ENCODE results near the gene LCE1C.

Gene LCE1C

DNA sequence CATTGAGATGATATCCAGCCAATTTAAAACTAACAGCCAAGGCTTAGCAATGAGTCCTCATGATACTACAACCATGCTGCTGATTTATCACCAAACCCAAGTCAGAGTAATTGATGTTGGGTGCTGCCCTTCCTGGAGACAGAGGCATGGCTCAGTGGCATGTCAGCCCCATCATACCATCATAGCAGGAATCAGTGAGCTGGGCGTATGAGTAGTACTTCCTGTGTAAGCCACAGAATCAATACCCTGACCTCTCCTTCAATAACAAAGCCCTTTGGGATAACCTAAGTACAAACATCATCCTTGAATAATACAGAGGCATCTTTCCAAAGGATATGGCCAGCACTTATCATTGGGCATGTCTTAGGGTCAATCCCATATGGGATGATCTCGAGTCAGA lies 23.4 kb downstream of the LCE1C start:
- no peak overlapping the region for H3K4me3 ChIP-seq (ENCODE audit: low read length)
- H2AFZ ChIP-seq (ENCODE audit: low read depth, low read length): no peak overlapping the region
- no peaks in the 10 kb centered on the region for H3K9me3 ChIP-seq (ENCODE audit: low read length)
- H3K4me1 ChIP-seq (ENCODE audit: insufficient read depth, low read length): no peaks in the 10 kb centered on the region
- no peaks in the 10 kb centered on the region for H3K36me3 ChIP-seq (ENCODE audit: insufficient read depth, low read length)
- H3K27me3 ChIP-seq (ENCODE audit: insufficient read depth, low read length): peaks cover 3% of the 10 kb centered on the region

- Histone ChIP-seq H3K4me1 (ENCODE audit: insufficient read depth, low read length) (no peaks in the 10 kb centered on the region), H3K27me3 (ENCODE audit: insufficient read depth, low read length) (peaks cover 3% of the 10 kb centered on the region), H3K36me3 (ENCODE audit: insufficient read depth, low read length) (no peaks in the 10 kb centered on the region), H3K4me3 (ENCODE audit: low read length) (no peak overlapping the region), H2AFZ (ENCODE audit: low read depth, low read length) (no peak overlapping the region), H3K9me3 (ENCODE audit: low read length) (no peaks in the 10 kb centered on the region)
Measured at GRCh38 chr1:152777510-152778137, 28.8 kb downstream of the LCE1C start.

DNA sequence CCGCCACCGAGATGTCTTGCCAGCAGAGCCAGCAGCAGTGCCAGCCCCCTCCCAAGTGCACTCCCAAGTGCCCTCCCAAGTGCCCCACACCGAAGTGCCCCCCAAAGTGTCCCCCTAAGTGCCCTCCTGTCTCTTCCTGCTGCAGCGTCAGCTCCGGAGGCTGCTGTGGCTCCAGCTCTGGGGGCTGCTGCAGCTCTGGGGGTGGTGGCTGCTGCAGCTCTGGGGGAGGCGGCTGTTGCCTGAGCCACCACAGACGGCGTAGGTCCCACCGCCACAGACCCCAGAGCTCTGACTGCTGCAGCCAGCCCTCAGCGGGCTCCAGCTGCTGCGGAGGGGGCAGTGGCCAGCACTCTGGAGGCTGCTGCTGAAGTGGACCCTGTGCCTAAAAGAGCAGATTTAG lies 30.1 kb downstream of the LCE1C start:
- H3K36me3 ChIP-seq (ENCODE audit: insufficient read depth, low read length): no peaks in the 10 kb centered on the region
- H2AFZ ChIP-seq (ENCODE audit: low read depth, low read length): no peak overlapping the region
- H3K27me3 ChIP-seq (ENCODE audit: insufficient read depth, low read length): peaks cover 3% of the 10 kb centered on the region
- H3K4me3 ChIP-seq (ENCODE audit: low read length): no peak overlapping the region
- H3K4me1 ChIP-seq (ENCODE audit: insufficient read depth, low read length): no peaks in the 10 kb centered on the region
- no peaks in the 10 kb centered on the region for H3K9me3 ChIP-seq (ENCODE audit: low read length)

DNA sequence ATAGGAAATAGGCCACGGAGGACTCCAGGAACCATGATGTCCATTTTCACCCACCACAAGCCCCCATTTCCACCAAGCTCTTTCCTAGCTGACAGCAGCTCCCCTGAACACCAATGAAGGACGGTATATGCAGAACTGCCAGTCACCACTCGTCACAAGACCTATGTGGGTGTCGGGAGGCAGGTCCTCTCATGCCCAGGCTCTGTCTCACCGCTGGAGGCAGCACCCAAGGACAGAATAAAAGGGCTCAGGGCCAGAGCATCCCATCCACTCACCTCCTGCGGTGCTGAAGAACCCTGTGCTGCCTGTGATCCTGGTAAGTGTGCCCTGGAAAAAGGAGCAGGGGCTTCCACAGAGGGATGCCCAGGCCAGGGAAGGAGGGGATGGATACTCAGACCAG lies 31.6 kb downstream of the LCE1C start, which contains the start of gene LCE1F:
TSS of gene LCE1F (plus strand) at position 266 of the 400 bp plus-strand sequence. CDS start 1,232 bp downstream, outside the sequence.
- H3K27me3 ChIP-seq (ENCODE audit: insufficient read depth, low read length): peaks cover 3% of the 10 kb centered on the region
- no peaks in the 10 kb centered on the region for H3K36me3 ChIP-seq (ENCODE audit: insufficient read depth, low read length)
- no peaks in the 10 kb centered on the region for H3K9me3 ChIP-seq (ENCODE audit: low read length)
- no peak within 1 kb of the TSS for H3K4me3 ChIP-seq (ENCODE audit: low read length)
- no peak within 1 kb of the TSS for H2AFZ ChIP-seq (ENCODE audit: low read depth, low read length)
- H3K4me1 ChIP-seq (ENCODE audit: insufficient read depth, low read length): no peaks in the 10 kb centered on the region

DNA sequence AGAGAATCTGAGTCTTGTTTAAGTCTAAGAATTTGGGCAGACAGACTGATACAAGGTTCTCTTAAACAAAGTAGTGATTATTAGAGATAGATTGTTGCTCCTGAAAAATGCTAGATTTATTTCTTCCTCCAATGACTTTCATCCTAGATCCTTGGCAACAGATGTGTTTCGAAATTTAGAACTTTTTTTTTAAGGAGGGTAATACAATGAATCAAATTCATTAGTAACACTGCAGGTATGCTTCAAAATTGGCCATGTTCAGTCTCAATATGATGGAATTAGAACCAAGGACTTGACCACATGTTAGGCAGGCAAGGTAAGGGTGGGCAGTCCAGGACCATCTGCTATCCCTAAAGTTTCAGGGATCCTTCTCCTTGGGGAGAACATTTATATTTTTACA lies 36.0 kb downstream of the LCE1C start:
- Histone ChIP-seq H3K4me3 (ENCODE audit: low read length) (no peak overlapping the region), H2AFZ (ENCODE audit: low read depth, low read length) (no peak overlapping the region), H3K36me3 (ENCODE audit: insufficient read depth, low read length) (no peaks in the 10 kb centered on the region), H3K9me3 (ENCODE audit: low read length) (no peaks in the 10 kb centered on the region), H3K27me3 (ENCODE audit: insufficient read depth, low read length) (no peaks in the 10 kb centered on the region), H3K4me1 (ENCODE audit: insufficient read depth, low read length) (no peaks in the 10 kb centered on the region)

GRCh38 chr1:152768847-152769533 lies 37.5 kb downstream of the LCE1C start:
- Histone ChIP-seq H3K36me3 (ENCODE audit: insufficient read depth, low read length) (no peaks in the 10 kb centered on the region), H3K4me1 (ENCODE audit: insufficient read depth, low read length) (no peaks in the 10 kb centered on the region), H3K9me3 (ENCODE audit: low read length) (no peaks in the 10 kb centered on the region), H3K27me3 (ENCODE audit: insufficient read depth, low read length) (no peaks in the 10 kb centered on the region), H2AFZ (ENCODE audit: low read depth, low read length) (no peak overlapping the region), H3K4me3 (ENCODE audit: low read length) (no peak overlapping the region)

- H3K4me3 ChIP-seq (ENCODE audit: low read length): no peak overlapping the region
- no peaks in the 10 kb centered on the region for H3K4me1 ChIP-seq (ENCODE audit: insufficient read depth, low read length)
- H3K27me3 ChIP-seq (ENCODE audit: insufficient read depth, low read length): peaks cover 3% of the 10 kb centered on the region
- no peaks in the 10 kb centered on the region for H3K36me3 ChIP-seq (ENCODE audit: insufficient read depth, low read length)
- no peaks in the 10 kb centered on the region for H3K9me3 ChIP-seq (ENCODE audit: low read length)
- H2AFZ ChIP-seq (ENCODE audit: low read depth, low read length): no peak overlapping the region
Measured at GRCh38 chr1:152761609-152762213, 44.7 kb downstream of the LCE1C start.

- Histone ChIP-seq H3K9me3 (ENCODE audit: low read length) (no peaks in the 10 kb centered on the region), H2AFZ (ENCODE audit: low read depth, low read length) (no peak overlapping the region), H3K36me3 (ENCODE audit: insufficient read depth, low read length) (no peaks in the 10 kb centered on the region), H3K4me1 (ENCODE audit: insufficient read depth, low read length) (no peaks in the 10 kb centered on the region), H3K27me3 (ENCODE audit: insufficient read depth, low read length) (peaks cover 3% of the 10 kb centered on the region), H3K4me3 (ENCODE audit: low read length) (no peak overlapping the region)
Measured at GRCh38 chr1:152760551-152761190, 45.8 kb downstream of the LCE1C start.

- no peak overlapping the region for H2AFZ ChIP-seq (ENCODE audit: low read depth, low read length)
- no peak overlapping the region for H3K4me3 ChIP-seq (ENCODE audit: low read length)
- H3K4me1 ChIP-seq (ENCODE audit: insufficient read depth, low read length): no peaks in the 10 kb centered on the region
- peaks cover 3% of the 10 kb centered on the region for H3K27me3 ChIP-seq (ENCODE audit: insufficient read depth, low read length)
- no peaks in the 10 kb centered on the region for H3K9me3 ChIP-seq (ENCODE audit: low read length)
- H3K36me3 ChIP-seq (ENCODE audit: insufficient read depth, low read length): no peaks in the 10 kb centered on the region
Measured at GRCh38 chr1:152759453-152760173, 46.8 kb downstream of the LCE1C start.

DNA sequence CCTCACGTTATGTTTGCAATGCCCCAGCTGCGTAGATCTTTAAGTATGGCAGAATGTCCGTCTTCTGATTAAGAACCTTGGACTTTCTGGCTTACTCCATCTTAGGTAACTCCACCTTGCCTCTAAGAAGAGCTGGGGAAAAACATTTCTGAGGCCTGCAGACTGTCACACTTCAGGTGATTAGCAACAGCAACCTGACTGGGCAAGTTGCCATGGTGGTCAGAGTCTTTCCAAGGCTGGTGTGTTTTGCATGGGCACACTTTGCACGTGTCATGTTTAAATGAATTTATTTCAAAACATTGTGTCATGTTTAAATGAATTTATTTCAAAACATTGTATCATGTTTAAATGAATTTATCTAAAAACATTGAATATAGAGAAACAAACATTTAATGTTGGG lies 47.8 kb downstream of the LCE1C start:
- Histone ChIP-seq H3K9me3 (ENCODE audit: low read length) (no peaks in the 10 kb centered on the region), H3K4me3 (ENCODE audit: low read length) (no peak overlapping the region), H3K27me3 (ENCODE audit: insufficient read depth, low read length) (peaks cover 3% of the 10 kb centered on the region), H3K36me3 (ENCODE audit: insufficient read depth, low read length) (no peaks in the 10 kb centered on the region), H3K4me1 (ENCODE audit: insufficient read depth, low read length) (no peaks in the 10 kb centered on the region), H2AFZ (ENCODE audit: low read depth, low read length) (no peak overlapping the region)

DNA sequence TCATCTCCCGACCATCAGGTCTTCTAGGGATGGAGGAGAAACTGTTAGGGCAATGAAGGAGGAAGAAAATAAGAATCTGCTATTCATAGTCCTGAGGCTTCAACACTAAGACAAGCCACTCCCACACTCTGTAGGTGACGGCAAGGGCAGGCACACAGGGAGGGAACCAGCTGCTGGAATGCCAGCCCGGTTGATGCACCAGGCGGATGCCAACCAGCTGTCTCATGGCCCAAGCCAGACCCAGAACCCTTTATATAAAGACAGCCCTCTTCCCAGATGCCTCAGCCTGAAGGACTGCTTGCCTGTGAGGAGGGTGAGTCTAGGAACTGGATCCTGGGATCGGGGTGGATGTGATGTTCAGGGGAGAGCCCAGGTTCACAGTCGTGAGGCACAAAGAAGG lies 48.7 kb downstream of the LCE1C start, which contains the start of gene KPRP:
TSS of gene KPRP (plus strand) at position 279 of the 400 bp plus-strand sequence. CDS start 1,564 bp downstream, outside the sequence.
- Histone ChIP-seq H3K4me3 (ENCODE audit: low read length) (no peak within 1 kb of the TSS), H3K4me1 (ENCODE audit: insufficient read depth, low read length) (no peaks in the 10 kb centered on the region), H3K27me3 (ENCODE audit: insufficient read depth, low read length) (peaks cover 3% of the 10 kb centered on the region), H3K36me3 (ENCODE audit: insufficient read depth, low read length) (no peaks in the 10 kb centered on the region), H3K9me3 (ENCODE audit: low read length) (no peaks in the 10 kb centered on the region), H2AFZ (ENCODE audit: low read depth, low read length) (no peak within 1 kb of the TSS)

- no peaks in the 10 kb centered on the region for H3K36me3 ChIP-seq (ENCODE audit: insufficient read depth, low read length)
- no peaks in the 10 kb centered on the region for H3K9me3 ChIP-seq (ENCODE audit: low read length)
- H3K4me3 ChIP-seq (ENCODE audit: low read length): no peak overlapping the region
- peaks cover 3% of the 10 kb centered on the region for H3K27me3 ChIP-seq (ENCODE audit: insufficient read depth, low read length)
- no peak overlapping the region for H2AFZ ChIP-seq (ENCODE audit: low read depth, low read length)
- no peaks in the 10 kb centered on the region for H3K4me1 ChIP-seq (ENCODE audit: insufficient read depth, low read length)
Measured at GRCh38 chr1:152756872-152757271, 49.6 kb downstream of the LCE1C start.

All from neuron (in vitro differentiated cells).